ENCODE data around the gene TRIM75.

- TF ChIP-seq EZH2 (IDR thresholded peaks at IDR 0.05; ENCODE audit: insufficient read depth, poor library complexity, severe bottlenecking) (no peak), EZH2phosphoT487 (IDR thresholded peaks at IDR 0.05; ENCODE audit: insufficient read depth, low read depth) (no peak)
Measured at GRCh38 chr4:165106518-165106917, 52.9 kb downstream of the TRIM75 start.

All from GM23248 (cell line).